GM21576 (cell line): ENCODE measurements around the gene SLC2A9.

Experiments used
- ATAC-seq: cut with Tn5 transposase; IDR thresholded peaks from one replicate; pipeline ENCODE4 v1.9.1; 2021; ENCODE audit warnings: mild to moderate bottlenecking, moderate library complexity; ENCODE audit not compliant: unreplicated experiment

The SLC2A9 gene

DNA sequence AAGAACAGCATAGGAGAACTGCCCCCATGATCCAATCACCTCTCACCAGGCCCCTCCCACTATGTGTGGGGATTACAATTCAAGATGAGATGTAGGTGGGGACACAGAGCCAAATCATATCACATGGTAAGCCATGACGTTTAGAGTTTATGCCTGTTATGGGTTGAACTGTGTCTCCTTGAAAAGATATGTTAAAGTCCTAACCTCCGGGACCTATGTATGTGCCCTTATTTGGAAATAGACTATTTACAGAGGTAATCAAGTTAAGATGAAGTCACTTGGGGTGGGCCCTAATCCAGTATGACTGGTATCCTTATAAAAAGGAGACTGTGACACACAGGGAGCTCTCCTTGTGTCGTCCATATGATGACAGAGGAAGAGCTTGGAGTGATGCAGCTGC lies 25.2 kb upstream of the SLC2A9 start:
- ATAC-seq, result no peak

- ATAC-seq, result no peak
These were observed 24.2 kb upstream of the SLC2A9 start for GRCh38 chr4:10045481-10045880.

GRCh38 chr4:10041036-10041435 lies 19.7 kb upstream of the SLC2A9 start:
- ATAC-seq, result no peak

- ATAC-seq, result no peak
These were observed 19.0 kb upstream of the SLC2A9 start for GRCh38 chr4:10040049-10040892.

DNA sequence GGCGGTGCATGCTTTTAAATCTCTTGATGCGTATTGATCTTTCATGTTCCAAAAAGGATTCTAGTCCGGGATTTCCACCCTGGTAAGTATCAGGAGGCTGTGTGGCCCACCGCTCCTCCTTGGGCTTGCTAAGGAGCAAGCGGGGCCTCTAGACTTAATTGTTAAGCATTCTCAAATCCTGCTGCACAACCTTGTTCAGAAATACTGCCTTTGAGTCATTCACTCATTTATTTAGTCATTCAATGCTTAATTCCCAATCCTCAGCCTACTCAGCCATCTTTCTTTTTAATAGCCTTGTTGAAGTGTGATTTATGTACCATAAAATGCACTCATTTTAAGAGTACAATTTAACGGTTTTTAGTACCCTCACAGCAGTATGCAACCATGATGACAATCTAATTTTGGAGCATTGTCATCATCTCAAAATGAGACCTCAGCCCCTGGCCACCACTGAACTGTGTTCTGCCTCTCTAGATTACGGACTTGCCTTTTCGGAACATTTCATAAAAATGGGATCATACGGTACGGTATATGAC lies 15.6 kb upstream of the SLC2A9 start:
- ATAC-seq, result no peak

- ATAC-seq, result no peak
These were observed 13.8 kb upstream of the SLC2A9 start for GRCh38 chr4:10035130-10035529.

- ATAC-seq, result no peak
These were observed 13.4 kb upstream of the SLC2A9 start for GRCh38 chr4:10034612-10035104.

- ATAC-seq, result no peak
These were observed 12.8 kb upstream of the SLC2A9 start for GRCh38 chr4:10034136-10034535.

DNA sequence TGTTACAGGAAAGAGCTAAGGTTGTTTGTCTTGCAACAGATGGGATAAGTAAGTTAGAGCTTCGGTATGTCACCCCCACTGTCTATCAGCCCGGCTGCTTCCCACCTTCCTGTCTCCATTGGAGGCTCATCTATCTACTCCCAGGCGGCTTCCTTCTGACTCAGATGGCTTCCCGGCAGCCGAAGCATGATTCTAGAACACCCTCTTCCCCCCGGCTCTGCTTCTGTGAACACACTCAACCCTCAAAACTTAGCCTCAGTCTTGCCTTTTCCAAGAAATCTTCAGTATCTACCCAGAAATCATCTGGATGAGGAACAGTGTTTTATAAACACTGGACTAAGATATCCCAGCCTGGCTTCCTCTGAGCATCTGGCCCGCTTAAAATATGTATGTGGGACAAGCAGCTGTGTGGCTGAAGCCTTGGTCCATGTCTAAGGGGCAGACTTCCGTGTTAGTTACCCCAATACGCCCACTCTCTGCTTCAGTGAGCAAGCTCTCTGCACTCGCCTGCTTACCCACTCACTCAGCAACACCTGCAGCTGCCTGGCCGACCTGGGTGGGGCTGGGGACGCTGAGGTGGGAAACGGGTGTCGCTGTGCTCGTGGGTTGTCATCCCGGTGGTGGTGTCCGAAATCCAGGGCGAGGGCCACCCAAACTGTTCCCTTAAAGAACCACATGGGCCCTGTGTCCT lies 12.0 kb upstream of the SLC2A9 start:
- no peak for ATAC-seq

- ATAC-seq, result no peak
These were observed 11.3 kb upstream of the SLC2A9 start for GRCh38 chr4:10032625-10033024.

GRCh38 chr4:10031668-10032590 lies 10.6 kb upstream of the SLC2A9 start:
- ATAC-seq, result no peak

- no peak for ATAC-seq
These were observed 9.8 kb upstream of the SLC2A9 start for GRCh38 chr4:10030972-10031667.

- ATAC-seq, result no peak
These were observed 8.1 kb upstream of the SLC2A9 start for GRCh38 chr4:10029403-10029802.

DNA sequence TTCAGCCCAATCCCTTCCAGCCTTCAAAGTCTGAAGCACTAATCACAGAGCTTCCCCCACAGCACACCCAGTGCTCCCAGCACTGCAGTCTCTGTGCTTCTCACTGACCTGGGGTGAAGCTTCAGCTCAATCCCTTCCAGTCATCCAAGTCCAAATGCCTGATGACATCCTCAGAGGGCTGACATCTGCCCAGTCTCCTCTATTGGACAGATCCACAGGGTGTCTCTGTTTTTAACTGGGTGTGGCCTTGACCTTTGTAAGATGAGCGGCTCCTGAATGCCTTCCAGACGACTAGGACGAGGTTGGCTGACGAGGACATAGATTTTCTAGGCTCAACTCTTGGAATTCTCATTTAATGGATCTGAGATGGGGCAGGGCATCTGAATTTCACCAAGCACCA lies 7.6 kb upstream of the SLC2A9 start:
- ATAC-seq, result no peak

DNA sequence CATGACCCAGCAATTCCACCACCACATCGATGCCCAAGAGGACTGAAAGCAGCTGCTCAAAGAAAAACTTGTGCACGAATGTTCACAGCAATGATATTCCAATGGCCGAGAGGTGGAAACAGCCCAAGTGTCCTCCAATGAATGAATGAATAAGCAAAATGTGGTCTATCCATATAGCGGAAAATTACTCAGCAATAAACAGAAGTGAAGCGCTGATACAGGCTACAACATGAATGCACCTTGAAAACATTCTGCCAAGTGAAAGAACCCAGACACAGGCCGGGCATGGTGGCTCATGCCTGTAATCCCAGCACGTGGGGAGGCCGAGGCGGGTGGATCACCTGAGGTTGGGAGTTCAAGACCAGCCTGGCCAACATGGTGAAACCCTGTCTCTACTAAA lies 5.2 kb upstream of the SLC2A9 start:
- no peak for ATAC-seq

GRCh38 chr4:10025230-10025806 lies 4.0 kb upstream of the SLC2A9 start:
- ATAC-seq, result no peak

- no peak for ATAC-seq
These were observed 3.0 kb upstream of the SLC2A9 start for GRCh38 chr4:10024303-10024702.

DNA sequence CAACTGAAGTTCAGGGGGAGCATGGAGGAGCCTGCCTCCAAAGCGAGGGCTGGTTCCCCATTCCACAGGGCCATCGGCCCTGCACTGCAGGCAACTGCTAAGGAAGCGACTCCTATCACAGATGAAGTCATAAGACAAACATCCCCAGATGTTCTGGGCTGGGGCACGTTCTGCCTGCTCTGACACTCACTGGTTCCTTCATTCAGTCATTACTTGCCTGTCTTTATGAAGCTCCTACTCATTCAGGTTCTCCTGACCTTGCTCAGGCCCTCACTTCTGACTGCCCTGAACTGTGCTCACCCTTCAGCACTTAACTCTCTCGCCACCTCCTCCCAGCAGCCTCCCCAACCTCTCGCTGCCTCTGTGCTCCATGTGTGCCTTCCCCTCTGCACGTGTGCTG lies 2.5 kb upstream of the SLC2A9 start:
- no peak for ATAC-seq

GRCh38 chr4:10023050-10023419 lies 1.7 kb upstream of the SLC2A9 start:
- ATAC-seq, result no peak
